Measurements from ENCODE around the gene TINAG. TPM values are rescaled to one million over a fixed set of nuclear protein-coding genes. Genes with fewer than 3 reads are reported as not detected.

The TINAG gene
- total RNA-seq, 1 experiment from 2014 or later = not detected

GRCh38 chr6:54286141-54286540 lies 22.1 kb upstream of the TINAG start:
- Histone ChIP-seq H3K9me3 (ENCODE audit: control insufficient read depth in 1 of 2, insufficient read depth in 1 of 2, low read depth in 1 of 2, low read length in 2 of 2) (no peaks in the 10 kb centered on the region), H3K79me2 (ENCODE audit: insufficient read depth, low read length) (no peaks in the 10 kb centered on the region), H3K9ac (ENCODE audit: low read length) (no peak overlapping the region), H2AFZ (ENCODE audit: low read depth, low read length, poor library complexity, severe bottlenecking) (no peak overlapping the region), H4K20me1 (ENCODE audit: insufficient read depth) (no peaks in the 10 kb centered on the region), H3K4me1 (ENCODE audit: control insufficient read depth in 1 of 2, insufficient read depth in 2 of 2, low read length in 2 of 2) (peaks cover 0 to 14% of the 10 kb centered on the region in 2 experiments; a peak in 2 of 4 replicates), H3K9me2 (ENCODE audit: insufficient read depth) (no peaks in the 10 kb centered on the region), H3K27me3 (ENCODE audit: insufficient read depth, low read length) (no peaks in the 10 kb centered on the region), H3K4me3 (replicated peaks in 1 of 2; ENCODE audit: low read depth in 1 of 2, low read length in 2 of 2) (no peak overlapping the region), H3K27ac (ENCODE audit: low read depth, low read length) (no peak overlapping the region), H3K36me3 (ENCODE audit: control insufficient read depth in 1 of 2, insufficient read depth in 2 of 2, low read length in 2 of 2) (no peaks in the 10 kb centered on the region), H3K4me2 (ENCODE audit: low read length) (no peak overlapping the region)
- DNase-seq (ENCODE audit: low read depth, low spot score) = no peak
- TF ChIP-seq TCF7L2 (IDR thresholded peaks at IDR 0.05; ENCODE audit: borderline replicate concordance, extremely low read depth, insufficient read depth, insufficient read length) (no peak), EZH2phosphoT487 (IDR thresholded peaks at IDR 0.05; ENCODE audit: borderline replicate concordance) (no peak), ATF3 (IDR thresholded peaks at IDR 0.05) (no peak), EZH2 (IDR thresholded peaks at IDR 0.05) (no peak), FOSL1 (IDR thresholded peaks at IDR 0.05; ENCODE audit: low read depth) (no peak), SIN3A (IDR thresholded peaks at IDR 0.05; ENCODE audit: low read depth) (no peak), MAX (IDR thresholded peaks at IDR 0.05) (no peak), ZBTB33 (IDR thresholded peaks at IDR 0.05; ENCODE audit: extremely low read depth, insufficient replicate concordance, low read length) (no peak), YY1 (IDR thresholded peaks at IDR 0.05; ENCODE audit: extremely low read depth, insufficient replicate concordance, low read depth, low read length) (no peak), ELF1 (IDR thresholded peaks at IDR 0.05; ENCODE audit: borderline replicate concordance, low read depth) (no peak), CBX3 (IDR thresholded peaks at IDR 0.05; ENCODE audit: low read depth) (no peak), SRF (IDR thresholded peaks at IDR 0.05; ENCODE audit: low read depth) (no peak), CEBPB (IDR thresholded peaks at IDR 0.05; ENCODE audit: low read depth) (no peak), SP1 (IDR thresholded peaks at IDR 0.05; ENCODE audit: low read depth) (no peak), ZNF274 (IDR thresholded peaks at IDR 0.05; ENCODE audit: low read depth, low read length) (no peak), RAD21 (IDR thresholded peaks at IDR 0.05; ENCODE audit: low read depth) (no peak)
- intact Hi-C loops (cut with micrococcal nuclease) = no loop called here
- ChIA-PET POLR2A (no interaction called here), RAD21 (ENCODE audit: low non-redundant PET in 1 of 2, low total read pairs in 2 of 2, uncharacterized antibody in 2 of 2, unreplicated experiment in 2 of 2) (no interaction called here), CTCF (no interaction called here)
- no TSS peak for BruUV-seq (replicated peaks)
- ATAC-seq = no peak

All from HCT116 (cell line).